Stomach (tissue), 4 donors: ENCODE data around the gene DOCK2.

ENCODE experiments used
- CTCF ChIP-seq, 7 experiments: fragments of 450-650 bp in 4 of 7; fragments of 200-600 bp in 3 of 7; sonication (generic) in 3 of 7; IDR thresholded peaks; one replicate each; pipeline ENCODE4 v1.5.1; 2016 to 2019; ENCODE audit warnings: antibody characterized with exemption in 7 of 7, control low read depth in 2 of 7, mild to moderate bottlenecking in 1 of 7
- POLR2A ChIP-seq, 4 donors: fragments of 450-650 bp; IDR thresholded peaks; one replicate each; pipeline ENCODE4 v1.6.1; 2016; ENCODE audit warnings: antibody characterized with exemption in 4 of 4, control low read depth in 2 of 4, mild to moderate bottlenecking in 1 of 4, moderate library complexity in 1 of 4
- POLR2AphosphoS5 ChIP-seq, 3 donors: sonication (generic); formaldehyde crosslinking; IDR thresholded peaks; one replicate each; pipeline ENCODE4 v1.6.1; 2016; ENCODE audit warnings: antibody characterized with exemption in 3 of 3

- TF ChIP-seq CTCF (IDR thresholded peaks at IDR 0.05) (no peak), POLR2A (IDR thresholded peaks at IDR 0.05) (no peak), POLR2AphosphoS5 (IDR thresholded peaks at IDR 0.05) (no peak)
Measured at GRCh38 chr5:169997798-169998197, 360.7 kb downstream of the DOCK2 start.
